ENCODE measurements around the gene TNFSF18.

The TNFSF18 gene

DNA sequence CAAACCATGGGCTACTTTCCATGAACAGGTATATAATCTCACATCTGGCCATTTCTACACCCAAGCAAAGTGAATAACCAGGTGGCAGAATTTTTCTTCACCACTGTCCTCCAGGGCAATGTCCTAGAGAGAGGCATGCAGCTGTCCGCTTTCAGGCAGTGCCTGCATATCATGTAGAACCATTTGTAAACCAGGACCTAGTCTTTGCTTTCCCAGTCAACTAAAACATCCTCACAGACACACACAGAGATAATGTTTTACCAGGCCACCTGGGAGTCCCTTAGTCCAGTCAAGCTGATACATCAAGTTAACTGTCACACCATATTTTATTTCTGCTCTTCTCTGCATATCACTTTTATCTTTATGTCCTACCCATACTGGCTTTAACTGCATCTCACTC, 26.2 kb downstream of the TNFSF18 start:
- no peaks in the 10 kb centered on the region for H3K9me3 ChIP-seq (ENCODE audit: control insufficient read depth, low read length)
- H3K27me3 ChIP-seq (ENCODE audit: control insufficient read depth, insufficient read depth, low read length), result no peaks in the 10 kb centered on the region
- H3K36me3 ChIP-seq (ENCODE audit: control insufficient read depth, insufficient read depth, low read length), result no peaks in the 10 kb centered on the region
- H3K9ac ChIP-seq (ENCODE audit: low read length), result no peak overlapping the region
- no peaks in the 10 kb centered on the region for H3K4me1 ChIP-seq (ENCODE audit: control insufficient read depth, insufficient read depth, low read length)
- no peak overlapping the region for H3K4me3 ChIP-seq (ENCODE audit: low read length)

DNA sequence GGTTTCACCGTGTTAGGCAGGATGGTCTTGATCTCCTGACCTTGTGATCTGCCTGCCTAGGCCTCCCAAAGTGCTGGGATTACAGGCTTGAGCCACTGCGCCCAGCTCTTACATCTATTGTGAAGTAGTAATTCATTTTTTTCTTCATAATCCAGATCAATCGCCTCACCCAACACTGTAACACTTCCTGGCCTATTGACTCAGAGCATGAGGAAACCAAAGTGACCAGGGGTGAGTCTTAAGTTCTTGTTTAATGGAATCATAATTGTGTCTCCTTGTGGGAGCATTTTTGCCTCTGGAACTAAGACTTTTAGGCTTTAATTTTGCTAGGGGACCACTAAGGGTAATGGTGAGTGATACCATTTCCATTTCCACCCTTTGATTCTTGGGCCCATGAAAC, 27.4 kb downstream of the TNFSF18 start:
- no peaks in the 10 kb centered on the region for H3K36me3 ChIP-seq (ENCODE audit: control insufficient read depth, insufficient read depth, low read length)
- no peaks in the 10 kb centered on the region for H3K27me3 ChIP-seq (ENCODE audit: control insufficient read depth, insufficient read depth, low read length)

GRCh38 chr1:173020138-173020750, 30.5 kb downstream of the TNFSF18 start:
- Histone ChIP-seq H3K27me3 (ENCODE audit: control insufficient read depth, insufficient read depth, low read length) (no peaks in the 10 kb centered on the region), H3K9ac (ENCODE audit: low read length) (no peak overlapping the region), H3K4me1 (ENCODE audit: control insufficient read depth, insufficient read depth, low read length) (no peaks in the 10 kb centered on the region), H3K9me3 (ENCODE audit: control insufficient read depth, low read length) (no peaks in the 10 kb centered on the region), H3K36me3 (ENCODE audit: control insufficient read depth, insufficient read depth, low read length) (no peaks in the 10 kb centered on the region), H3K4me3 (ENCODE audit: low read length) (no peak overlapping the region)

More for the DNA sequence above, 27.4 kb downstream of the TNFSF18 start:
- H3K9me3 ChIP-seq (ENCODE audit: control insufficient read depth, low read length), result no peaks in the 10 kb centered on the region
- H3K4me3 ChIP-seq (ENCODE audit: low read length), result no peak overlapping the region
- H3K4me1 ChIP-seq (ENCODE audit: control insufficient read depth, insufficient read depth, low read length), result no peaks in the 10 kb centered on the region
- H3K9ac ChIP-seq (ENCODE audit: low read length), result no peak overlapping the region

- Histone ChIP-seq H3K9me3 (ENCODE audit: control insufficient read depth, low read length) (no peaks in the 10 kb centered on the region), H3K36me3 (ENCODE audit: control insufficient read depth, insufficient read depth, low read length) (no peaks in the 10 kb centered on the region), H3K4me1 (ENCODE audit: control insufficient read depth, insufficient read depth, low read length) (no peaks in the 10 kb centered on the region)
Measured at GRCh38 chr1:173017792-173018191, 32.9 kb downstream of the TNFSF18 start.

GRCh38 chr1:173016419-173016818, 34.3 kb downstream of the TNFSF18 start:
- no peak overlapping the region for H3K4me3 ChIP-seq (ENCODE audit: low read length)
- H3K9me3 ChIP-seq (ENCODE audit: control insufficient read depth, low read length), result no peaks in the 10 kb centered on the region
- no peaks in the 10 kb centered on the region for H3K36me3 ChIP-seq (ENCODE audit: control insufficient read depth, insufficient read depth, low read length)
- H3K9ac ChIP-seq (ENCODE audit: low read length), result no peak overlapping the region
- H3K4me1 ChIP-seq (ENCODE audit: control insufficient read depth, insufficient read depth, low read length), result no peaks in the 10 kb centered on the region
- no peaks in the 10 kb centered on the region for H3K27me3 ChIP-seq (ENCODE audit: control insufficient read depth, insufficient read depth, low read length)

More at GRCh38 chr1:173017792-173018191, 32.9 kb downstream of the TNFSF18 start:
- Histone ChIP-seq H3K4me3 (ENCODE audit: low read length) (no peak overlapping the region), H3K27me3 (ENCODE audit: control insufficient read depth, insufficient read depth, low read length) (no peaks in the 10 kb centered on the region), H3K9ac (ENCODE audit: low read length) (no peak overlapping the region)

DNA sequence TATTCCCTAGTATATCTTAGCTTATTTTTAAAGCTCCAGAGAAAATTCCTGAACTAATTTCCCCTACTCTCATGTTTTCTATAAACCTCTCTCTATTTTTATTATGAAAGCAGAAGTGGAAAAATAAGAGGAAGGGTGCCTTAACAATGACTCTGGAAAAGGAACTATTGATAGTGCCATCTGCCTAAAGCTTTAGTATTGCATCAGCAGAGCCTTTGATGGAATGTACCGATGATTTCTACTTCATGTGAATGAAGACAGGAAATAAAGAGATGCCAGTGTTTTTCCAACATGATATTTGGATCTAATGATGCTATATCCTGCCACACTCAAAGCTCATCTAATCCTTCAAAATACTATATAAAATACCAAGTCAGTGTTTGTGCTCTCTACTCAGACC, 35.1 kb downstream of the TNFSF18 start:
- H3K9me3 ChIP-seq (ENCODE audit: control insufficient read depth, low read length), result no peaks in the 10 kb centered on the region
- H3K4me3 ChIP-seq (ENCODE audit: low read length), result no peak overlapping the region
- H3K36me3 ChIP-seq (ENCODE audit: control insufficient read depth, insufficient read depth, low read length), result no peaks in the 10 kb centered on the region
- no peak overlapping the region for H3K9ac ChIP-seq (ENCODE audit: low read length)
- no peaks in the 10 kb centered on the region for H3K27me3 ChIP-seq (ENCODE audit: control insufficient read depth, insufficient read depth, low read length)
- no peaks in the 10 kb centered on the region for H3K4me1 ChIP-seq (ENCODE audit: control insufficient read depth, insufficient read depth, low read length)

DNA sequence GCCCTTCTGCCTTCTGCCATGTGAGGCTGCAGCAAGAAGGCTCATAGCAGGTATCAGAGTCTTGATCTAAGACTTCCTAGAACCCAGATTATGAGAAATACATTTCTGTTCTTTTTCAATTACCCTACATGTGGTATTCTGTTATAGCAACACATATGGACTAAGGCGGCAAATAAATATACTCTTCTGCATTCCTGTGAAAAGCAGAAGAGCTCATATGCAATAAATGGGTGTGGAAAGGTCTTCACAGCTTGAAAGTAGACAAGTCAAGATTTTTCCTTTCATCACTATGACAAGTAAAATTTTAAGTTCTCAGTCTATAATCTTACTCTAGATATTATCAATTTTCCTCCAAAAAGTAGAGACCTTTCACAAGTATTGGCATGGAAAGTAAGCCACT, 36.6 kb downstream of the TNFSF18 start:
- no peaks in the 10 kb centered on the region for H3K9me3 ChIP-seq (ENCODE audit: control insufficient read depth, low read length)
- H3K9ac ChIP-seq (ENCODE audit: low read length), result no peak overlapping the region
- H3K36me3 ChIP-seq (ENCODE audit: control insufficient read depth, insufficient read depth, low read length), result no peaks in the 10 kb centered on the region
- H3K4me1 ChIP-seq (ENCODE audit: control insufficient read depth, insufficient read depth, low read length), result no peaks in the 10 kb centered on the region
- H3K27me3 ChIP-seq (ENCODE audit: control insufficient read depth, insufficient read depth, low read length), result no peaks in the 10 kb centered on the region
- H3K4me3 ChIP-seq (ENCODE audit: low read length), result no peak overlapping the region

DNA sequence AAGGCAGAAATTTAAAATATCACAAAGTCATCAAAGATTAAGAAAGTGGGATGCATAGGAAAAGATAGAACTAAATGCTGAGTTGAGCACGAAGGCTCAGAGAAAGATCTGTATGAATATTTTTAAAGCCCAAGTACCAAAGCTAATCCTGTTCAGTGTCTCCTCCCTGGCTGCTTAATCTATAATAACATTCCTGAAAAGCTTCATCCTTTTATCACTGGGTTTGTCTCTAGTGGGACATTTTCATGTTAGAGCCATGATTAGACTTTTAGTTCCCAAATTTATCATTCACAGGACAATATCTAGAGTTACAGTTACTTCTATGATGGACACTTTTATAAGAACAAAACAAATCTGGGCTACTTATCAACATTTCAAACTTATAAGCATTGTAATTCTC, 38.6 kb downstream of the TNFSF18 start:
- no peak overlapping the region for H3K4me3 ChIP-seq (ENCODE audit: low read length)
- H3K4me1 ChIP-seq (ENCODE audit: control insufficient read depth, insufficient read depth, low read length), result no peaks in the 10 kb centered on the region
- no peaks in the 10 kb centered on the region for H3K9me3 ChIP-seq (ENCODE audit: control insufficient read depth, low read length)
- H3K36me3 ChIP-seq (ENCODE audit: control insufficient read depth, insufficient read depth, low read length), result no peaks in the 10 kb centered on the region
- no peaks in the 10 kb centered on the region for H3K27me3 ChIP-seq (ENCODE audit: control insufficient read depth, insufficient read depth, low read length)
- no peak overlapping the region for H3K9ac ChIP-seq (ENCODE audit: low read length)

- Histone ChIP-seq H3K4me3 (ENCODE audit: low read length) (no peak overlapping the region), H3K9ac (ENCODE audit: low read length) (no peak overlapping the region), H3K27me3 (ENCODE audit: control insufficient read depth, insufficient read depth, low read length) (no peaks in the 10 kb centered on the region), H3K9me3 (ENCODE audit: control insufficient read depth, low read length) (no peaks in the 10 kb centered on the region), H3K4me1 (ENCODE audit: control insufficient read depth, insufficient read depth, low read length) (no peaks in the 10 kb centered on the region), H3K36me3 (ENCODE audit: control insufficient read depth, insufficient read depth, low read length) (no peaks in the 10 kb centered on the region)
Measured at GRCh38 chr1:173009597-173009996, 41.1 kb downstream of the TNFSF18 start.

- Histone ChIP-seq H3K9me3 (ENCODE audit: control insufficient read depth, low read length) (no peaks in the 10 kb centered on the region), H3K4me3 (ENCODE audit: low read length) (no peak overlapping the region), H3K4me1 (ENCODE audit: control insufficient read depth, insufficient read depth, low read length) (no peaks in the 10 kb centered on the region)
Measured at GRCh38 chr1:173005196-173005864, 45.4 kb downstream of the TNFSF18 start.

GRCh38 chr1:173002891-173003838, 47.6 kb downstream of the TNFSF18 start:
- no peak overlapping the region for H3K9ac ChIP-seq (ENCODE audit: low read length)
- H3K9me3 ChIP-seq (ENCODE audit: control insufficient read depth, low read length), result no peaks in the 10 kb centered on the region
- H3K27me3 ChIP-seq (ENCODE audit: control insufficient read depth, insufficient read depth, low read length), result no peaks in the 10 kb centered on the region
- H3K4me1 ChIP-seq (ENCODE audit: control insufficient read depth, insufficient read depth, low read length), result no peaks in the 10 kb centered on the region
- no peak overlapping the region for H3K4me3 ChIP-seq (ENCODE audit: low read length)
- H3K36me3 ChIP-seq (ENCODE audit: control insufficient read depth, insufficient read depth, low read length), result no peaks in the 10 kb centered on the region

More at GRCh38 chr1:173005196-173005864, 45.4 kb downstream of the TNFSF18 start:
- Histone ChIP-seq H3K9ac (ENCODE audit: low read length) (no peak overlapping the region), H3K36me3 (ENCODE audit: control insufficient read depth, insufficient read depth, low read length) (no peaks in the 10 kb centered on the region), H3K27me3 (ENCODE audit: control insufficient read depth, insufficient read depth, low read length) (no peaks in the 10 kb centered on the region)

DNA sequence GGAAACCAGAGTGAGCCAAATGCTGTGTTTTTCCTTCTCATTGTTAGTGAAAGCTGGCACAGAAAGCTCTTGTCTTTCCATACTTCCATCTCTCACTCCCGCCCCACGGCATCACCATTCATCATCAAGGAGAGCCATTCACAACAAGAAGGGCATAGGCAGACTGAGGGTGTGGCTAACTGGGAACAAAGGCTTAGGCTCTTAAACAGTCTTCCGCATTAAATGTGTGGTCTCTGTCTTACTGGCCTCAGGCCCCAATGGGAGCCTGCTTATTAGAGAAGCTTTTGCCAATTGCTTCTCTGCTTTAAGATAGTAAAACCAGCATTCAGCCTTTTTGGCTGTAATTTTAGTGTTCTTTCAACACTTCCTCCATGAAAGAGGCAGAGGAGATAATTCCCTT, 51.4 kb downstream of the TNFSF18 start:
- Histone ChIP-seq H3K36me3 (ENCODE audit: control insufficient read depth, insufficient read depth, low read length) (no peaks in the 10 kb centered on the region), H3K4me3 (ENCODE audit: low read length) (no peak overlapping the region), H3K4me1 (ENCODE audit: control insufficient read depth, insufficient read depth, low read length) (no peaks in the 10 kb centered on the region), H3K9ac (ENCODE audit: low read length) (no peak overlapping the region), H3K27me3 (ENCODE audit: control insufficient read depth, insufficient read depth, low read length) (no peaks in the 10 kb centered on the region), H3K9me3 (ENCODE audit: control insufficient read depth, low read length) (no peaks in the 10 kb centered on the region)

Measured in mucosa of stomach (tissue), 1 donor.